ENCODE measurements around the gene MYO5A. TPM values are rescaled to one million over a fixed set of nuclear protein-coding genes. Genes with fewer than 3 reads are reported as not detected.

MYO5A gene
- total and polyA plus RNA-seq, 9 donors: 3.8 to 26.5 (median 15.1) TPM

GRCh38 chr15:52329150-52329549 lies 199.5 kb downstream of the MYO5A start:
- H3K9me3 ChIP-seq: no peaks in the 10 kb centered on the region
- intact Hi-C loops (cut with DNase I): no loop called here
- 95 to 96% (median 96%) methylated on average over 2 of the region's 2 CpGs for WGBS, 3 donors
- no peak overlapping the region for H3K4me3 ChIP-seq
- TF ChIP-seq POLR2A (IDR thresholded peaks at IDR 0.05) (no peak), CTCF (IDR thresholded peaks at IDR 0.05) (no peak), EP300 (IDR thresholded peaks at IDR 0.05) (no peak)
- no peaks in the 10 kb centered on the region for H3K27me3 ChIP-seq
- H3K4me1 ChIP-seq (ENCODE audit: insufficient read depth): no peaks in the 10 kb centered on the region
- H3K27ac ChIP-seq: no peak overlapping the region
- no peak for DNase-seq
- no peaks in the 10 kb centered on the region for H3K36me3 ChIP-seq

GRCh38 chr15:52328680-52329079 lies 200.0 kb downstream of the MYO5A start:
- no peaks in the 10 kb centered on the region for H3K9me3 ChIP-seq
- H3K4me1 ChIP-seq (ENCODE audit: insufficient read depth): no peaks in the 10 kb centered on the region
- H3K36me3 ChIP-seq: no peaks in the 10 kb centered on the region
- WGBS, 3 donors: 93 to 97% (median 96%) methylated on average over 2 of the region's 2 CpGs
- intact Hi-C loops (cut with DNase I): no loop called here
- no peaks in the 10 kb centered on the region for H3K27me3 ChIP-seq
- H3K4me3 ChIP-seq: no peak overlapping the region
- no peak overlapping the region for H3K27ac ChIP-seq
- TF ChIP-seq EP300 (IDR thresholded peaks at IDR 0.05) (no peak), POLR2A (IDR thresholded peaks at IDR 0.05) (no peak), CTCF (IDR thresholded peaks at IDR 0.05) (no peak)
- DNase-seq: no peak

- DNase-seq: no peak
- WGBS, 3 donors: 77 to 87% (median 85%) methylated on average over 2 of the region's 2 CpGs
- TF ChIP-seq CTCF (IDR thresholded peaks at IDR 0.05) (no peak), EP300 (IDR thresholded peaks at IDR 0.05) (no peak), POLR2A (IDR thresholded peaks at IDR 0.05) (no peak)
- intact Hi-C loops (cut with DNase I): no loop called here
- H3K36me3 ChIP-seq: no peaks in the 10 kb centered on the region
- H3K9me3 ChIP-seq: no peaks in the 10 kb centered on the region
- H3K27me3 ChIP-seq: no peaks in the 10 kb centered on the region
- no peak overlapping the region for H3K4me3 ChIP-seq
- no peaks in the 10 kb centered on the region for H3K4me1 ChIP-seq (ENCODE audit: insufficient read depth)
- H3K27ac ChIP-seq: no peak overlapping the region
Observed at GRCh38 chr15:52326756-52327155, 201.9 kb downstream of the MYO5A start.

- Histone ChIP-seq H3K4me3 (no peak overlapping the region), H3K27ac (no peak overlapping the region), H3K4me1 (ENCODE audit: insufficient read depth) (no peaks in the 10 kb centered on the region), H3K9me3 (no peaks in the 10 kb centered on the region), H3K36me3 (no peaks in the 10 kb centered on the region), H3K27me3 (no peaks in the 10 kb centered on the region)
- intact Hi-C loops (cut with DNase I): no loop called here
- no peak for TF ChIP-seq EP300 (IDR thresholded peaks at IDR 0.05)
- TF ChIP-seq POLR2A (IDR thresholded peaks at IDR 0.05): no peak
- no peak for TF ChIP-seq CTCF (IDR thresholded peaks at IDR 0.05)
- DNase-seq: no peak
- WGBS, 3 donors: 29 to 38% (median 36%) methylated on average over 1 of the region's 1 CpG
Observed at GRCh38 chr15:52324109-52324508, 204.6 kb downstream of the MYO5A start.
